Gastrocnemius medialis (tissue), 4 donors: ENCODE data around the gene C16orf54. TPM values are rescaled to one million over a fixed set of nuclear protein-coding genes. Genes with fewer than 3 reads are reported as not detected.
A peak's percentile ranks its signal among the peaks of the same experiment; 100 is the strongest.
"Not testable (repeated sequence)": the region's sequence is repeated elsewhere in the genome, so short reads cannot be mapped to it uniquely, and the experiment has no call there.

Experiments
- ATAC-seq, 2 donors: fragments of 150-250 bp; one replicate each; pipeline ENCODE4 v1.9.1; 2016
- DNase-seq, 2 donors: peaks; one replicate each; pipeline ENCODE4 v3.0.0-alpha.2; 2019
- H3K27ac ChIP-seq, 4 donors: fragments of 200-600 bp; sonication (generic); 1 replicate in 1 of 4; 2 replicates in 3 of 4; pipeline ENCODE4 v1.5.1; 2016 to 2018; ENCODE audit warnings: mild to moderate bottlenecking in 2 of 4, moderate library complexity in 1 of 4
- H3K27me3 ChIP-seq, 3 donors: fragments of 200-600 bp; sonication (generic) in 2 of 3; 1 replicate in 1 of 3; 2 replicates in 2 of 3; pipeline versions ENCODE4 v1.5.1 to v1.6.0; 2016 to 2019; ENCODE audit warnings: mild to moderate bottlenecking in 1 of 3, moderate library complexity in 1 of 3
- H3K36me3 ChIP-seq, 2 donors: fragments of 200-600 bp; sonication (generic) in 1 of 2; one replicate each; pipeline ENCODE4 v1.5.1; 2017 to 2018
- H3K4me1 ChIP-seq, 2 donors: fragments of 200-600 bp; sonication (generic) in 1 of 2; one replicate each; pipeline ENCODE4 v1.5.1; 2016 to 2017; ENCODE audit warnings: mild to moderate bottlenecking in 2 of 2
- H3K4me3 ChIP-seq, 4 donors: fragments of 200-600 bp; sonication (generic) in 3 of 4; 1 replicate in 1 of 4; 2 replicates in 3 of 4; pipeline ENCODE4 v1.5.1; 2016 to 2019; ENCODE audit warnings: mild to moderate bottlenecking in 2 of 4
- H3K9me3 ChIP-seq, 3 donors: fragments of 200-600 bp; sonication (generic) in 2 of 3; 1 replicate in 1 of 3; 2 replicates in 2 of 3; pipeline ENCODE4 v1.5.1; 2016 to 2019
- POLR2A ChIP-seq, 2 donors: fragments of 450-650 bp; IDR thresholded peaks; one replicate each; pipeline ENCODE4 v1.6.1; 2017; ENCODE audit warnings: antibody characterized with exemption in 2 of 2, mild to moderate bottlenecking in 2 of 2, moderate library complexity in 2 of 2
- in situ Hi-C, 4 donors: fragments of 200-750 bp; cut with MboI; loops; one replicate each; pipeline versions ENCODE4 v1.15.0 to v1.8.0; 2017; ENCODE audit warnings: low sequenced_read_pairs in 4 of 4
- intact Hi-C: fragments of 100-400 bp; cut with DNase I; formaldehyde crosslinking; loops from one replicate; pipeline ENCODE4 v1.15.1; 2023; ENCODE audit warnings: low total_unique reads
- total RNA-seq, 4 donors: library from RNA; depleted of rRNA; stranded (reverse); fragments of >200 nt; gene quantifications; one replicate each; pipeline versions ENCODE4 v1.1.0 to v1.2.3, GENCODE V29; 2016
- TF ChIP-seq, protein P1 (sequence below), 5 experiments: fragments of 450-650 bp in 3 of 5; fragments of 200-600 bp in 2 of 5; sonication (generic) in 2 of 5; IDR thresholded peaks in 4 of 5; conservative IDR thresholded peaks in 1 of 5; 1 replicate in 4 of 5; 2 replicates in 1 of 5; pipeline ENCODE4 v1.5.1; 2016 to 2019; ENCODE audit warnings: antibody characterized with exemption in 5 of 5, mild to moderate bottlenecking in 3 of 5, moderate library complexity in 3 of 5

C16orf54 gene, protein sequence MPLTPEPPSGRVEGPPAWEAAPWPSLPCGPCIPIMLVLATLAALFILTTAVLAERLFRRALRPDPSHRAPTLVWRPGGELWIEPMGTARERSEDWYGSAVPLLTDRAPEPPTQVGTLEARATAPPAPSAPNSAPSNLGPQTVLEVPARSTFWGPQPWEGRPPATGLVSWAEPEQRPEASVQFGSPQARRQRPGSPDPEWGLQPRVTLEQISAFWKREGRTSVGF
- under 1 TPM in 2 of 4 donors, not detected in 2; 0.26 to 0.31 TPM for total RNA-seq

DNA sequence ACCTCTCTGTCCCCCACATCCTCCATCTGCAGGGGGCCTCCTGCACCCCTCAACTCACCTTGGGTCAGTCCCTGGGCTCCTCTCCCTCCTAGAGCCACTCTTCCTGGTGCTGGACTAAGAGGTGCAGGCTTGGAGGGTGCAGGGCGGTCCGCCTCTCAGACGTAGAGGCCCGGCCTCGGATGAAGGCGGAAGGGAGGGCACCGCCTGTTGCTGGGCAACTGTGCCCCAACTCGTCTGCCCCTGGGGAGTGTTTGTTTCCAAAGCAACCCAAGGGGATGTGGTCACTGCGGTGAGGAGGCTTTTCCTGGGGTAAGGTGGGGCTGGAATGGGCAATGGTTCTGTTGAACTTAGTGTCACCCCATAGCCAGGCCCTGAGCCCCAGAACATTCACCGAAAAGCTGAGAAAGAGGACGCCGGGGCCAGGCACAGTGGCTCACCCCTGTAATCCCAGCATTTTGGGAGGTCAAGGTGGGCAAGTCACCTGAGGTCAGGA is at the start of gene C16orf54:
Gene C16orf54 (minus strand): TSS at position 138 of the 493 bp plus-strand sequence. CDS start 1,039 bp downstream, outside the sequence.
- Histone ChIP-seq H3K27ac (no peak within 1 kb of the TSS), H3K4me3 (peak within 1 kb of the TSS in 1 of 4 donors; percentile 28), H3K36me3 (no peaks in the 10 kb centered on the region), H3K4me1 (no peaks in the 10 kb centered on the region), H3K9me3 (no peaks in the 10 kb centered on the region), H3K27me3 (no peaks in the 10 kb centered on the region)
- in situ Hi-C loops (no loop called here), intact Hi-C loops (no loop called here)
- TF ChIP-seq, protein P1, sequence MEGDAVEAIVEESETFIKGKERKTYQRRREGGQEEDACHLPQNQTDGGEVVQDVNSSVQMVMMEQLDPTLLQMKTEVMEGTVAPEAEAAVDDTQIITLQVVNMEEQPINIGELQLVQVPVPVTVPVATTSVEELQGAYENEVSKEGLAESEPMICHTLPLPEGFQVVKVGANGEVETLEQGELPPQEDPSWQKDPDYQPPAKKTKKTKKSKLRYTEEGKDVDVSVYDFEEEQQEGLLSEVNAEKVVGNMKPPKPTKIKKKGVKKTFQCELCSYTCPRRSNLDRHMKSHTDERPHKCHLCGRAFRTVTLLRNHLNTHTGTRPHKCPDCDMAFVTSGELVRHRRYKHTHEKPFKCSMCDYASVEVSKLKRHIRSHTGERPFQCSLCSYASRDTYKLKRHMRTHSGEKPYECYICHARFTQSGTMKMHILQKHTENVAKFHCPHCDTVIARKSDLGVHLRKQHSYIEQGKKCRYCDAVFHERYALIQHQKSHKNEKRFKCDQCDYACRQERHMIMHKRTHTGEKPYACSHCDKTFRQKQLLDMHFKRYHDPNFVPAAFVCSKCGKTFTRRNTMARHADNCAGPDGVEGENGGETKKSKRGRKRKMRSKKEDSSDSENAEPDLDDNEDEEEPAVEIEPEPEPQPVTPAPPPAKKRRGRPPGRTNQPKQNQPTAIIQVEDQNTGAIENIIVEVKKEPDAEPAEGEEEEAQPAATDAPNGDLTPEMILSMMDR (IDR thresholded peaks at IDR 0.05 in 4 of 5, conservative IDR thresholded peaks at IDR 0.05 in 1 of 5): no peak
- no peak for TF ChIP-seq POLR2A (IDR thresholded peaks at IDR 0.05)
- ATAC-seq: no peak
- DNase-seq: peak; percentile 13 to 40

DNA sequence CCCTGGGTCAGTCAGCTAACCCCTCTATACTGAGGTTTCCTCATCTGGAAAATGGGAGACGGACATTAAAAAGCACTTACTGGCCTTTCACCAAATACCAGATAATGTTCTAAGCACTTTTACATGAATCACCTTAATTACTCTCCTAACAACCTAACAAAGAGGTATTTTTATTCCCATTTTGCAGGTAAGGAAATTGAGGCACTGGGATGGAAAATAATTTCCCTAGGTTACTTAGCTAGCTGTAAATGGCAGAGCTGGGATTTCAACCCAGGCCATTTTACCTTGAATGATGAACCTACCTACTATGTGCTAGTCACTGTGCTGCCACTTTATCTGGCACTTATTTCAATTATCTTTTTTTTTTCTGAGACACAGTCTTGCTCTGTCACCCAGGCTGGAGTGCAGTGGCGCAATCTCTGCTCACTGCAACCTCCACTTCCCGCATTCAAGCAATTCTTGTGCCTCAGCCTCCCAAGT is 48.5 kb upstream of the C16orf54 start:
- no peak for TF ChIP-seq POLR2A (IDR thresholded peaks at IDR 0.05)
- TF ChIP-seq, protein P1 (IDR thresholded peaks at IDR 0.05 in 4 of 5, conservative IDR thresholded peaks at IDR 0.05 in 1 of 5): no peak
- Histone ChIP-seq H3K27ac (no peak overlapping the region), H3K36me3 (peaks cover 0 to 22% of the 10 kb centered on the region in 2 donors), H3K9me3 (no peaks in the 10 kb centered on the region), H3K4me3 (no peak overlapping the region), H3K4me1 (peaks cover 18 to 23% of the 10 kb centered on the region in 2 donors), H3K27me3 (no peaks in the 10 kb centered on the region)
- in situ Hi-C loops: no loop called here
- ATAC-seq (no peak), DNase-seq (no peak)
- intact Hi-C loops: loop anchor here (5.0 to 10.0 kb wide), 2 partner anchors 133 to 1921 kb away; partner anchors contain the start of gene KCTD13

DNA sequence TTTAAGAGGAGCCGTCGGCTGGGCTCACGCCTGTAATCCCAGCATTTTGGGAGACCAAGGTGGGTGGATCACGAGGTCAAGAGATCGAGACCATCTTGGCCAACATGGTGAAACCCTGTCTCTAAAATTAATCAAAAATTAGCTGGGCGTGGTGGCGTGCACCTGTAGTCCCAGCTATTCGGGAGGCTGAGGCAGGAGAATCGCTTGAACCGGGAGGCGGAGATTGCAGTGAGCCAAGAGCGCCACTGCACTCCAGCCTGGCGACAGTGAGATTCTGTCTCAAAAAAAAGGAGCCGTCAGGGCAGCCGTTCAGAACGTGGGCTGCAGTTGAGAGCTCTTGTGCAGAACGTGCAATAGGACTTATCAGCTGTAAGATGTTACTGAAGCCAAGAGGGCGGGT is 47.4 kb upstream of the C16orf54 start:
- intact Hi-C loops: loop anchor here (5.0 to 10.0 kb wide), 2 partner anchors 134 to 1922 kb away; partner anchors contain the start of gene KCTD13
- H3K27me3 ChIP-seq, in situ Hi-C loops, H3K27ac ChIP-seq, H3K9me3 ChIP-seq, DNase-seq, H3K4me3 ChIP-seq, ATAC-seq: not testable (repeated sequence)
- Histone ChIP-seq H3K36me3 (peaks cover 0 to 11% of the 10 kb centered on the region in 2 donors), H3K4me1 (peaks cover 18 to 23% of the 10 kb centered on the region in 2 donors)

DNA sequence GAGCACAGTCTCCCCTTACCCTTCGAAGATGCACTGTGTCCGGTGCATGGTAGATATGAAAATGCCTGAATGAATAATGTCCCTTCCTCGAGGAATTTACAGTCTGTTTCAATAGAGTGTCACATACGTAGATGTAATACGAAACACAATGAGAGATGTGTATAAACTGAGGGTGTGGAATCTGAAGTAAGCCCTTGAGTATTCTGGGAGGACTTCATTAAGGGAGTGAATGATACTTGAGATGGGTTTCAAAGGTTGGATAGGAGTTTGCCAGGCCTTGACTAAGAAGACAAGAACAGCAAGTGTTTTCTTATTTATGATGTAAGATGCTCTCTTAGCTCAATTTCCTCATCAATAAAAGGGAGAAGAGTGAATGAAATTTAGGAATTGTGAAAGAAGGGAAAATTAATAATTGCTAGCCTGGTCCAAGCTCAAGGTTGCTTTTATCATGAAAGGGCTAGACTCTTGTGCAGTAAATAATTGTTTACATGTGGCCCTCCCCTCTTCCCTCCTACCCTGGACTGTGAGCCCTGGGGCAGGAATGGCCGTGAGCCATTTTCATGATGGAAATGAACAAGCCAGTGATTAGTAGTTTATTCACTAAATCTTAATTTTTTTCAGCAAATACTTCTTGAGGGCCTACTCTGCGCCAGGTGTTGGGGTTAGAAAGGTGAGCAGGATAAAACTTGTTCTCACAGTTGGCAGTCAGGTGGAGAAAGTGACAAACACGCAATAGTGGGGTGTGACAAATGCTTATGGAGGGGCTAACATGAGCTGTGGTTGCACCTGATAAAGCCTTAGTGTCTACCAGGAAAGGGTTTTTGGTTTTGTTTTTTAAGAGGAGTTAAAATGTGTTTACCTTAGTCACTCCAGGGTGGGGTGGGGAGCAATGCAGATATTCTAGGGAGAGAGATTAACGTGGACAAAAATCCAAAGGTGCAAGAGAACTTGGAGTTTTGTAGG is 46.3 kb upstream of the C16orf54 start:
- no peak for DNase-seq
- Histone ChIP-seq H3K4me1 (peaks cover 18 to 23% of the 10 kb centered on the region in 2 donors), H3K27ac (no peak overlapping the region), H3K4me3 (peak overlapping the region in 1 of 4 donors; percentile 93), H3K9me3 (no peaks in the 10 kb centered on the region), H3K36me3 (peaks cover 0 to 4% of the 10 kb centered on the region in 2 donors), H3K27me3 (no peaks in the 10 kb centered on the region)
- ATAC-seq: no peak
- TF ChIP-seq, protein P1 (IDR thresholded peaks at IDR 0.05 in 4 of 5, conservative IDR thresholded peaks at IDR 0.05 in 1 of 5): no peak
- no peak for TF ChIP-seq POLR2A (IDR thresholded peaks at IDR 0.05)
- in situ Hi-C loops (no loop called here), intact Hi-C loops (loop anchor here (2.0 to 10.0 kb wide), 3 partner anchors 71 to 1923 kb away; partner anchors contain the start of genes CDIPT and KCTD13)
